NCI-H2196 (cell line): ENCODE results near the gene NKAIN2.
"Not testable (repeated sequence)": the region's sequence is repeated elsewhere in the genome, so short reads cannot be mapped to it uniquely, and the experiment has no call there.

ENCODE experiments used
- DNase-seq: peaks from one replicate; lab custom pipeline; 2025; ENCODE audit not compliant: unreplicated experiment; lab: John Stamatoyannopoulos, UW

Gene NKAIN2

DNA sequence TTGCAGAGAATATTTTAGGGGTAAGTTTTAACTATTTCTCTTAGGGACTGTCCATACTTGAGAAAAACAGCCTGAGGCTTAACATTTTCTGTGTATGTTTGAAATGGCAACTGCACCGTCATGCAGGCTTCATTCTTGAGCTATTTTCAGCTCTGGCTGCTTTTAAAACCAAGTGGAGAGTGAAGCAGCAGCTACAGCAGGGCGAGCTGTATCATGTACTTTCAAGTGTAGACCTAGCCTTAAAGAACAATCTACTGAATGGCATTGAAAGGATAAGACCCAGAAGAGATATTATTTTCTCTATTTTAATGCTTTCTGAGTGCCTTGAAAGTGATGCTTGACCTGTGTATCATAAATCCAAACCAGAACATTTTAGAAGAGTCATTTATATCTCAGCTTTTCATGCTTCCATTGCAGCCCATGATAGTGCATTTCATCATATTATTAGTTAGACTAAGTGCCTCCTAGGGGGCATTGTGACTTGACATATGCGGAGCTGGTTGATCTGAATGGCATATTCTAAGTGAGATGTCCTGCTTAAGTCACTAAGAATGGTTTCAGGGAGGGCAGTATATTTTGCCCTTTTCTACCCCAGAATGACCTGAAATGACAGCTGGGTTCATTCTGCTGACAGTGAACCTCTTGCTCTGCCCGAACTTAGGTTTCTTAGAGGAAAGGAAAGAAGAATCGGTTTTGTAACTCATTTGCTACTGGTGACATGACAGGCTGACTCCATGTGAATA lies 85.3 kb downstream of the NKAIN2 start:
- no peak for DNase-seq

DNA sequence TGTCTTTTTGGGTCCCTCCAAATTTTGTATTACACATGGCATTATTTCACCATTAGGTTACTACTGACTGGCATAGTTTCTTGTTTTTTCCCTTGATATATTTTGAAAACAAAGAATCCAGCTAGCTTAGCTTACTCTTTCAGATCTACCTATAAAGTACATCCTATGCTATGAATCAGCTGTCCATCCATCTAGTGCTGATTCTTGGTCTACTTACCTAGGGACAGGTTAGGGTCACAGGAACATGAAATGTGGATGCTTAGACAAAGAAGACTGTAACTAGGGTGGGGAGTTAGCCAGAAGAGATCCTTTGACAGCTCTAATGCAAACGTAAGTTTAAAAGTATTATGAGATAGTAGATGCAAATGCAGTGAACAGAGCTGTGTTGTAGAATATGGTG lies 91.7 kb downstream of the NKAIN2 start:
- DNase-seq, result no peak

DNA sequence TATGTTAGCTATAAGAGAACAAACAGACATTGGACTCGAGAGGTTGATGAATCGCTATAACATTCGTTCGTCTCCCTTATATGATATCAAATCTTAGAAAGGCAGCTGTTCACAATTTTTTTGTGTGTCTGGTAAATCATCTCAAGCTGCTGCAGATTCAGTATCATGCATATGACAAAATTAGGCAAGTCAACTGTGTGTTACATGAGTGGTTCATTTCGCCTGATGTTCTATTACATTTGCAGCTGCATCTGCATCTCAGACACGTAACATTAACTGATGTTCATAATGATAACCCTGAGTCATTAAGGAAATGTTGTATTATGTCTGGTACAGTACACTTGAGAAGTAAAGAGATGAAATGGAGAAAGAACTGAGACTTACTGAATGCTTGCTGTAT lies 92.1 kb downstream of the NKAIN2 start:
- no peak for DNase-seq

DNA sequence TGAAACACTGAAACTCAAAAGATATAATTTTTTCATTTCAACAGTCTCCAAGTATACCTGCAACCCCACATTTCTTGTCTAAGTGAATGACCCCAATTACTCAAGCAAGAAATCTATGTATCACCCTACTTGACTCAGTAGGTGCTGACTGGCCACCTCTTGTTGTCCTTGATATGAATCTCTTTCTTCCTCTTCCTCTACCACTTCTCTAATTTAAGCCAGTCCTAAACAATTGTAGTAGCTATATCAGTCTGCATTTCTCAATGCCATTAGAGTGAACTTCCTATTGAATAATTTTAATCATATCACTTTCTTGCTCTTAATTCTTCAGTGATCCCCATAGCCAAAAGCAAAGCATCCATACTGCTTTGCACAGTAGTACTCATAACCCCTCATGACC lies 93.2 kb downstream of the NKAIN2 start:
- DNase-seq, result no peak

DNA sequence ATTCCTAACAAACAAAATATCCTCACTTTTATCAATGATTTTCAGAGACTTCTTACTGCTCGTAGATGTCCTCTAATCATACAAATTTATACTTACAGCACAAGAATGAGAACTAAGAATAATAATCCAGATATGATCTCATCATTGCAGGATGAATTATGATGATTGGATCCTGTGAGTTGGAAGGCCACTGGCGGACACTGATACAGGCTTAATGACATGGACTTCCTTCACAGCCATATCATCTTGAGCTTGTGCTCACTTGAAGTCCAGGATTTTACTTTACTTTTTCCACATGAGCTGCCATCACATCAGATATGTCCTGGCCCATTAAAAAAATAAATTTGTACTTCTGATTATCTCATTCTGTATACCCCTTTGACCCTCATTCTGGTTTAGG lies 94.3 kb downstream of the NKAIN2 start:
- no peak for DNase-seq

DNA sequence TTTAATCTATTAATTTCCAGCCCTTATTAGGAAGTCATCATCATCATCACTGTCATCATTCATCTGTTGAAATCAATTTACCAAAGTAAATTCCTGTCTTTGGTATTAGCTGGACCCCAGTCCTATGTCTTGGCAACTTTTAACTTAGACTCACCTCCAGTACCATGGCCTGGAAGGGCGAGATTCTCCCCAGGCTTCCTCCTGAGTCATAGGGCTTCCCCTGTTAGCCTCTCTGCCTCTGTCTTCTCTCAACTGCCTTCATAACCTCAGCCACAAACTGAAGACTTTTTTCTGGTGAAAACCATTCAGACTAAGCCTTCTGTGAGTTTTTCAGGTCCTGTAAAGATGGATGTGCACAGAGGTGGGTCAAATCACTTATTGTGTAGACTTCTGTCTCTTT lies 95.0 kb downstream of the NKAIN2 start:
- DNase-seq, result no peak

DNA sequence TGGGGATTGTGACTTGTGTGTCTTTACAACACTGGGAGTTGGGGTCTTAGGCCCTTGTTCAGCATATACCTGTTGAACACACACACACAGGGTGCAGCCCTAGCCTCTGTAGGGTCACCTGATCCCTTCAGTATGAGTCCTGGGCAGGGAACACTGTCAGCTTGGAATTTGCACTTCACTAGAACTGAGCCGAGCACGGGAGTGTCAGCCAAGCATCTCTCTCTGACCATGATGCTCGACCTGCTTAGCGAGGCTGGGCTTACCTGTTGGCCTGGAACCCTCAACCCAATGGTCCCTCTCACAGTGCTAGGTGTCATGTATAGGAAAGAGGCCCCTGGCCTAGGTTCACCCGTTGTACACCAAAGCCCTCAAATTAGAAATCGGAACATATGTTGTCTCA lies 96.1 kb downstream of the NKAIN2 start:
- DNase-seq, result no peak

DNA sequence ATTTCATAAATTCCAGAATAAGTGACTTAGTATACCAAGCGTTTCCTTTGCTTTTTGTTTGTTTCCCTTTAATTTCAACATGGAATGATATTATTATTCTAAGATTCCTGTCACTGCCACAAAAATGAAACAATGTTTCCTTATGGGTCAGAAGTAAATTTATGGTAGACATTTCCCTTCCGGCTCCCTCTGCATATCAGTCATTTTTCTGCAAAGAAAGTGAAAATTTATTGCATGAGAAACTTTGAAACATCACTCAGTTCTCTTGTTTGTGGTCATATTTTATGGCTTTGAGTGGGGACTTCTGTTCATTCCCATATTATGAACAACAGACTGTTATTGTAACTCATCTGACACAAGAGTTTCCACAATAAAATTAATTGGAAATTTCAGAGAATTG lies 97.8 kb downstream of the NKAIN2 start:
- DNase-seq, result no peak

DNA sequence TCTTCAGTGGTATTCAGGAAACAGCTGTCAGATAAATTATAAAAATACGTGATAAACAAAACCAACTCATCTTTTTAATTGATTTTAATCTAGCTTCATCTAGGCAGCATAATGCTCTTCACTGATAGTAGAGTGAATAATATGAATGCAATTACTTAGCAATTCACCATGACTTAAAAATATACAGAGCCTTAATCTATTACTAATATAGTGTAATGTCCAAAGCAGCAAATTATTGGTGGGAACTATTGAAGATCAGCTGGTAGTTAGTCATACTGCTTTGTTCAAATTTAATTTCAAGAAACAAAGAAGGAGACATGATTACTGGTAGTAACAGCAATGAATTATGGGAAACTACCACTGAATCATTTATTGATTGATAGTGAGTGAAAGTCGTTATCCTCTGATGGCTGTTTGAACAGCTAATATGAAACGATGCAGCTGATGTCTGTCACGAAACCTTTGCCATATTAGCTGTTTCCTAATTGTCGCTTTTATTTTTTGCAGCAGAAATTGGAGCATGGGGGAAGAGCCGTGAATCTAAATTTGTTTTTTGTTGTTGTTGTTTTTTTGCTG lies 99.2 kb downstream of the NKAIN2 start:
- no peak for DNase-seq

DNA sequence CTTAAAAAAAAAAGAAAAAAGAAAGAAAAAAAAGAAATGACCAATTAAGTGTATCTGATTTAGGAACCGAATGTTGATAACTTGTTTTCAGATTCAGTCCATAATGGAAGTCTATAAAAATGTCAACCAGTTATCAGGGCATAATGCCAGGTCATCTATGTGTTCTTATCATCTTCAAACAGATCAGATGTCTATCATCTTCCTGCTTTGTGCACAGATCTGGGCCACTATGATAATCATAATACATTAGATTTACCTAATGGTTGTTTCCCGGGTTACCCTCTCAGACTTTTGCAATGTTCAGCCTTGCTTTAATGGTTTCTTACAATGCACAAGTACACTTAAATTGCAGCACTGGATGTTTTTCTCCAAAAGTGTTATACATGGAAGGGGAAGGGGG lies 100.6 kb downstream of the NKAIN2 start:
- peak; percentile 46 for DNase-seq

DNA sequence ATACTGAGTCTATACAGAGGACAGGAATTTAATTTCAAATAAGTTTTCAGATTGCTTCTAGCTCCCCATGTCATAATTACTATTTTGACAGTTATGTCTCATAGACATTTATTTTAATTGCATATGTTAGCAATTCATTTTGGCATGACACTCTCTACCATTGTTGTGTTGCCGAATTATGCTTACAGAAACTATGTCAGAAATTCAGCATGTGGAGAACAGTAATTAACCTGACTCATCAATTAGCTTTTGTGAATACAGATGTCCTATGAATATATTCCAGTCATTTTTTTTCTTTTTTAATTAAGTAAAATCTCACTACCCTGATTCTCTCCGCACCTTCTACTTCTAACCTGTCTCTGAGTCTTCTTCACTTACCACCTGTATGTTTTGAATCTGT lies 105.1 kb downstream of the NKAIN2 start:
- no peak for DNase-seq

DNA sequence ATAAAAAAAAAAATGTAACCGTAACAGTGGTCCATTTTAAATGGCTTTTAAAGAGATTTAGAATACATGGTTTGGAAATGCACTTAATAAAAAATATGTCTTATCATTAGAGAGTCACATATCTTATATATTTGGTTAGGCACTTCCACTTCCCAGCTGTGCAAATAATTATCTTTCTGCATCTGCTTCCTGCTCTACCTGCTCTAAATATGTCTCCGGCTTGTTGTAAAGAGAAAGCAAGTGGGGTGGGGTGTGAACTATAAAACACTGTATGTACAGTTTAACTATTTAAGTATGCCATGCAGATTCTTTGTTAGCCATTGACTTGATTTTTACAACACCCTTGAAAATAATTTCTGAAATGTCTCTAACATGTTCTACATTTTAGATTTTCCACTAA lies 106.3 kb downstream of the NKAIN2 start:
- peak; percentile 19 for DNase-seq

DNA sequence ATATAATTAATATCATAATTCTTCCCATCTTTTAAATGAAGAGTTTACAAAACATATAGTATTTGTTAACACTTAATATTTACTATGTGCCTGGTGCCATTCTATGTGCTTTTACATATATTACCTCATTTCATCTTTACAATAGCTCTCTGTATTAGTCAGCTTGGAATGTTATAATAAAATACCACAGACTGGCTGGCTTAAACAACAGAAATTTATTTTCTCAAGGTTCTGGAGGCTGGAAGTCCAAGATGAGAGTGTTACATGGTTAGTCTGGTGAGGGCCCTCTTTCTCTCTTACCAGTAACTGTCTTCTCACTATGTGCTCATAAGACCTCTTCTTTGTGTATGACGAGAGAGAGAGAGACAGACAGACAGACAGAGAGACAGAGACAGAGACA lies 110.2 kb downstream of the NKAIN2 start:
- DNase-seq, result no peak

DNA sequence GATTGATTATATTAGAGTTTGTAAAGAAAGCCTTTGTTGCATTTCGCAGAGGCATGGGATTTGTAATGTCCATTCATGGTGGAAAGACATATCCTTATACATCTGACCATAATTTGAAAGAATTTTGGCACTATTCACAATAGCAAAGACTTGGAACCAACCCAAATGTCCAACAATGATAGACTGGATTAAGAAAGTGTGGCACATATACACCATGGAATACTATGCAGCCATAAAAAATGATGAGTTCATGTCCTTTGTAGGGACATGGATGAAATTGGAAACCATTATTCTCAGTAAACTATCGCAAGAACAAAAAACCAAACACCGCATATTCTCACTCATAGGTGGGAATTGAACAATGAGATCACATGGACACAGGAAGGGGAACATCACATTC lies 119.7 kb downstream of the NKAIN2 start:
- not testable (repeated sequence) for DNase-seq

DNA sequence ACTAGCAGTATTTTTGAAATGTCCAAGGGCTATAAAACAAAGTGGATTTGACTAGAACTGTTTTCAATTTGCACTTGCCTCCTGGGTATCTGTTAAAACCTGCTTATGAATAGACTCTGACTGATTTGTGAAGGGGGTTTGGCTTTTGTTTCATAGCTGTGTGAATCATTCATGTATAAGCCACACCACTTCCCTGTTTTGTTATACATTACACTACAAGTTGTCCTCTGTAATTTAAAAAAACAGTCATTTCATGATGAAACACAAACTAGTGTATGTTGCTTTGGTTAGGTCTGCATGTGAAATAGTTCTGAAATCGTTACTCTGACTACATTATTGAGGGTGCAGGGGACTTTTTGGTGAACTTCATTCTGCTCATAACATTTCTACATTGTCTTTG lies 121.7 kb downstream of the NKAIN2 start:
- DNase-seq, result no peak

DNA sequence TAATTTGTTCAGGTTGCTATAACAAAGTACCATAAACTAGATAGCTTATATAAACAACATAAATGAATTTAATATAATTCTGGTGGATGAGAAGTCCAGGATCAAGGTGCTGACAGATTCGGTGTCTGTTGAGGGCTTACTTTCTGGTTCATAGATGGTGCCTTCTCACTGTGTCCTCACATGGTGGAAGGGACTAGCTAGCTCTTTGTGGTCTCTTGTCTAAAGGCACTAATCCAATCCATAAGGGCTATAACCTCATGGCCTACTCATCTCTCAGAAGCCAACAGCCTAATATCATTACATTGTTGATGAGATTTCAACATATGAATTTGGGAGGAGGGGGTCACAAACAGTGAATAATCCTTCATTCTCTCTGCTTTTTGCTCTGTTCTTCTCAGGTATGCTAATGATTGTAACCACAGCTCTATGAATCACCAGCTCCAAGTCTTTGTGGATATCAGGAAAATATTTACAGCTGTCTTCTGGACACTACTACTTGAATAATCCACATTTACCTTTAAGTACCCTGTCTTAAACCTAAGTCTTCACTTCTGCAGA lies 122.3 kb downstream of the NKAIN2 start:
- DNase-seq, result no peak

DNA sequence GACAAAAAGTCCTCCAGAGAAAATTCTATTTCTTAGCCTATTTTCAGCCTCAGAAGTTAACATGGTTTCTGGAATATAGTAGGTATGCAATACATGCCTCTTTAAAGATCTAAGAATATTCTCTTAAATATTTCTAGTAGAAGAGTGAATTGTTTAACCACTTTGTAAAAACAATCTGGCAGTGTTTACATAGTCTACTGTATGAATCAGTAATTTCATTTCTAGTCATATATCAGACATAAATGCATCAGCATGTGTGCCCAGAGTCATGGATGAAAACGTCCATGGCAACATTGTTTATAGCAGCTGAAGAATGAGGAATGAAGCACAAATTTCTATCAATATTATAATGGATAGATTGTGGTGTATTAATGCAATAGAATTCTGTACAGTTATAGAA lies 124.9 kb downstream of the NKAIN2 start:
- no peak for DNase-seq

DNA sequence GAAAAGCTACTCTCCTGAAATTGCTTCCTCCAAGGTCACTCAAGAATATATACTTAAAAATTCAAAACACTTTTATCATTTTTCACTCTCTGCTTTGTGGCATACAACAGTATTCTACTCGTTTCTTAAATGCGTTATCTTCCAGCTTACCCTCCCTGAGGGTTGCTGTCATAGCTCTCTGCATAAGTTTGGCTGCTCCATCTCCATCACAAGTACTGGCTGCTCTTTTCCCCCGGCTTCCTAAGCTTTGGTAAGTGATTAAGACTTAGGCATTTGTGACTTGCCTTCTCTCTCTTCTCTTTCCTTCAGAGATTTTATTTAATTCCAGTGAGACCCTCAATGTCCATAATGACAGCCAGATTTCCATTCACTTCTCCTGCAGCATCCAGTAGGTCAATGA lies 128.3 kb downstream of the NKAIN2 start:
- DNase-seq, result no peak

DNA sequence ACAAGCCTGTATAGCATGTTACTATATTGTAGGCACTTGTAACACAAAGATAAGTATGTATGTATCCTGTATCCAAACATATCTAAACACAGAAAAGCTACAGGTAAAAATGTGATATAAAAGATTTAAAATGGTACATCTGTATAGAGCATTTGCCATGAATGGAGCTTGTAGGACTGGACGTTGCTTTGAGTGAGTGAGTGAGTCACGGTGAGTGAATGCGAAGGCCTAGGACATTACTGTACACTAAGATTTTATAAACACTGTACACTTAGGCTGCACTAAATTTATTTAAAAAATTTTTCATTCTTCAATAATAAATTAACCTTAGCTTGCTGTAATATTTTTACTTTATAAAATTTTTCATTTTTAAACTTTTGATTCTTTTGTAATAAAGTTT lies 136.9 kb downstream of the NKAIN2 start:
- DNase-seq, result no peak

DNA sequence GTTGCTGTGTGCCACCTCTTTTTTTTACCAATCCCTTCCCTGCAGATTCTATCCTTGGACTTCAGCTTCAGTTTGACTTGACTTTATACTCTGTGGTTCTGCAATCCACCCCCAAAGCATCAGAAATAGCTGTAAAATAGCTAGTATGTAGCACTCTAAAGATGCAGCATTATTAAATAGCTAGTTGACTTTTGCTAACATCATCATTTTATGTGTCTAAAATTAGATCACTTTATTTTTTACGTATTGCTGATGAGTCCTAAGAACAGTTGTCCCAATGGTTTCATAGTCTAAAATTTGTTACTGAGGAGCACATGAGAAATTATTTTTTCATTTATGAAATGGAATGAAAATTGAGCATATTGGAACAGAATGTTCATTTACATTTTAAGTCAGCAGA lies 138.2 kb downstream of the NKAIN2 start:
- DNase-seq, result no peak

DNA sequence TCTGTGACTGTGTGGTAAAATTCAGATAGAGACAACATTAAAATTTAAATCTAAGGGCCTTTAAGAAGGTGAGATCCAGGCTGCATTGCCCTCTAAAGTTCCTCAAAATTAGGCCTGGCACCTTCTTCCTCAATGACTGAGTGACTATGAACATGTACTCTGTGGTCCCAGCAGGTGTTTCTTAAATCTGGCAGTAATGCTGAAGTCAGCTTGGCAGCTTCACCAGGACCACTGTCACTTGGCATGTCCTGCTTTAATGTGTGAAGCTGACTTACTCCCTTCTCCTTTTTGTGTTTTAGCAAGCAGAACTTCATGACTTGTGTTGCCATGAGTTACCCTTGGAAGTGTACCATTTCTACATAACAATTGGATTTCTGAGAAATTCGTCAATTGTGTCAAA lies 141.7 kb downstream of the NKAIN2 start:
- DNase-seq, result no peak

DNA sequence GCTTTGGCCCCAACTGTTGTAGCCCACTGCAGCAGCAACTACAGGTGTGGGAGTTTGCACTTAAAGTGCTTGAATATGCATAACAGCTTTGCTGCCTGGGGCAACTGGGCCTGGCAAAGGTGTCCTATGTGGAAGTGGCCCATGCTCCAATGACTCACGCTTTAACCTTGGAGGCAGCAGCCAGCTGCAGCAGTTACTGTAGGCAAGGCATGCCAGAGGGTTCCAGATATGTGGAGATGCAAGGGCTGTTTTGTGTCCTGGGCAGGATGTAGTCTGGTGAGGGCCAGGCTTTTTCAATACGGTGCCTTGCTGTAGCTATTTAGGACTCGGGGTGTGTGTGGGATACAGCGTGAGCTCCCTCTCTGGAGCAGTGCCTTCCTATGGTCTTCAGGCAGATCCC lies 150.3 kb downstream of the NKAIN2 start:
- no peak for DNase-seq
